Dendritic cell treated with granulocyte-macrophage colony-stimulating factor and Interleukin-4, amounts not matched to agents 40 ng/mL and 50 ng/mL, for 4 days (primary cell): ENCODE results near the gene EPB41L4B.

Source experiments
- H3K27ac Mint-ChIP-seq: one replicate; pipeline ENCODE4 v1.8.0; 2022; ENCODE audit warnings: mild to moderate bottlenecking, mixed read lengths
- H3K27me3 Mint-ChIP-seq: one replicate; pipeline ENCODE4 v1.8.0; 2022; ENCODE audit warnings: mild to moderate bottlenecking, mixed read lengths
- H3K36me3 Mint-ChIP-seq: one replicate; pipeline ENCODE4 v1.8.0; 2022; ENCODE audit warnings: low read depth, mixed read lengths
- H3K4me1 Mint-ChIP-seq: one replicate; pipeline ENCODE4 v1.8.0; 2022; ENCODE audit warnings: low read depth, mixed read lengths
- H3K4me3 Mint-ChIP-seq: one replicate; pipeline ENCODE4 v1.8.0; 2022; ENCODE audit warnings: mild to moderate bottlenecking, moderate library complexity, mixed read lengths
- H3K9me3 Mint-ChIP-seq: one replicate; pipeline ENCODE4 v1.8.0; 2022; ENCODE audit warnings: mixed read lengths
- intact Hi-C: fragments of 100-400 bp; cut with micrococcal nuclease; formaldehyde crosslinking; loops from one replicate; pipeline ENCODE4 v1.15.0; 2022

EPB41L4B gene

DNA sequence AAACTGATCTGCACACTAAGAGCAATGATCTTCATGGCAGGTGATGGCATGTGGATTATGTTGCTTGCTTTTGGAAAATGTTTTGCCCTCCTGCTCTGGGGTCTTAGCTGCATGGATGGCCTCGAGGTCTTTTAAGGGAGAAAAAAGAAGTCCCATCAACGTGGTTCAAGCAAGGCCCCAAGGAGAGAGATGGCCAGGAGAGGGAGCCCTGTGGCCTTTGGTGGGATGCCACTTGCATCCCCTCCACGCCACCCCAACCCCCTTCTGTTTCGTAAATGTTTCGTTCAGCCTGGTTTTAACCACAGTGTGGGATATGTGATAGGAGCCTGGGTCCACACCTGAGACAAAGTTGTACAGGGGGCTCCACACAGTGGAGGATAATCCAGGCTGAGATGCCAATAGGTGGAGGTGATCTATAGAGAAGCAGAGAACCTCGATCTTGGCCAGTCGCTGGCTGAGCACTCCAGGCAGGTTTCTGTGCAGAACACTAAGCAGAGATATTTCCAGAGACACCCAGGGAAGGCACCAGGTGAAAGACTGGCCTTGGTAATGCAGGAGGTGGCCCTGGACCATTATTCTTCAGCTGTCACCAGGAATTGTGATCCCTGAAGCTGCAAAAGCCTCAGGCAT lies 128.0 kb downstream of the EPB41L4B start:
- H3K4me3 Mint-ChIP-seq = no peak overlapping the region
- H3K36me3 Mint-ChIP-seq = no peaks in the 10 kb centered on the region
- no peak overlapping the region for H3K27ac Mint-ChIP-seq
- no peaks in the 10 kb centered on the region for H3K9me3 Mint-ChIP-seq
- H3K4me1 Mint-ChIP-seq = no peaks in the 10 kb centered on the region
- intact Hi-C loops = no loop called here
- H3K27me3 Mint-ChIP-seq = peaks cover 20% of the 10 kb centered on the region

DNA sequence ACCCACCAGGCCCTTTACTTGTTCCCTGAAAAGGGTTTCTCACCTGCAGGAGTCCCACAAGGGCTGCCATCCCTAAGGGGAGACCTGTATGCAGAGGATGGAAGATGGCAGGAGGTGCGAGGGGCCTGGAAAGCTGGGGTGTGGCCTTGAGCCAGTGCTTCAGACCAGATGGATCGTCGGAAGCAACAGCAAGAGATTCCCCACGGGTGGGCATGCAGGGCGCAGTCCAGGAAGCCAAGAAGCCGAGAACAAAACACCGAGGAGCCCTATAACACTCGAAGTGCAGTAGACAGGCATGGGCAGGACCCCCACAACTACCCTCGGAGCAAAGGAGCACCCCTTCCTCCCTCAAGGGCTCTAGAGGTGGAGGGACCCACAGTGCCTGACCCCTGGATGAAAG lies 129.1 kb downstream of the EPB41L4B start:
- Mint-ChIP-seq H3K36me3 (no peaks in the 10 kb centered on the region), H3K27ac (no peak overlapping the region), H3K4me3 (no peak overlapping the region), H3K9me3 (no peaks in the 10 kb centered on the region), H3K4me1 (no peaks in the 10 kb centered on the region), H3K27me3 (peaks cover 18% of the 10 kb centered on the region)
- intact Hi-C loops = no loop called here

DNA sequence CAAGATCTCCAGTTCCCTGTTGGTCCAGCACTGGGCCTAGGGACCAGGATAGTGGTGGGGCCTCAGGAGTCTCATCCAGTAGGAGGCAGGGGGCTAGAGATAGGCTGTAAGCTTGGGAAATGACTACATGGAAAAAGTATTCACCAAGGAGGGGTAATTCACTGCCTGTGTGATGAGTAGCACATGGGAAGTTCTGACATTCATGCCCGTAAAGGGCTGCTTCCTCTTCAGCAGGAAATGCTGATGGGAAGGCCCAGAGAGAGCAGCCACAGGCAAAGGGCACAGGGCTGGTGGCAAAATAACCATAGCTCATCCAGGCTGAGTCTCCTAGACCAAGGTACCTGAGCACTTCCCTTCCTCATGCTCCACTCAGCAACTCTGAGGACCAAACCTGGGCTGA lies 130.7 kb downstream of the EPB41L4B start:
- Mint-ChIP-seq H3K9me3 (no peaks in the 10 kb centered on the region), H3K27me3 (peaks cover 20% of the 10 kb centered on the region), H3K27ac (no peak overlapping the region), H3K4me1 (peaks cover 6% of the 10 kb centered on the region), H3K36me3 (no peaks in the 10 kb centered on the region), H3K4me3 (no peak overlapping the region)
- intact Hi-C loops = no loop called here

DNA sequence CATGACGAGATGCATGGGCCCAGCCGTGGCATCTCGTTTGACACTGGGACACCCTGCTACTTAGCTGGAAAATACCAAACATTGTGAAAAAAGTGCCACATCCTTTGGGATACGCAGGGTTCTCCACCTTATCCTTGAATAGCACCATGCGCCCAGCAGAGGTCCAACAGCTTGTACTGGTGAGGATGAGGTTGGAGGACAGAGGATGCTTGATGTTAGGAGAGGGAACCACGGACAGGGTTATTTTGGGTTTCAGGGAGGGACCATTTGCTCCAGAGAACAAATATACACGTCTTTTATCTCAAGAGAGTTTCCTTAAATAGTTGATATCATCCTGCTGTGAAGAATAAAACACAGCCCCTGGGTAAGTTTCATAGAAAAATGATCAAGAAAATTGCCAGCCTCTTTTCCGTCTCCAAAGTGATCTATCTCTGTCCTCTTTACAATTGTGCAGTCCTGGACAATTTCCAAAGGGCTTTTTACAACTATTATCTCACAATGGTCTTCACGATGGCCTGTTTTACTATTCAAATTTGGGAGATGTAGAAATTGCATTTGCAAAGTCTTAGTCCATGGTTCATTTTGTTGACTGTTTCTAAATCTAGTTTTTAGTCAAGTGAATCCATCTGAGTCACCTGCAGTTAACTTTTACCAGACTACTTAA lies 133.9 kb downstream of the EPB41L4B start:
- H3K36me3 Mint-ChIP-seq = no peaks in the 10 kb centered on the region
- no peaks in the 10 kb centered on the region for H3K9me3 Mint-ChIP-seq
- peaks cover 15% of the 10 kb centered on the region for H3K27me3 Mint-ChIP-seq
- intact Hi-C loops = no loop called here
- no peak overlapping the region for H3K4me3 Mint-ChIP-seq
- peaks cover 6% of the 10 kb centered on the region for H3K4me1 Mint-ChIP-seq
- H3K27ac Mint-ChIP-seq = no peak overlapping the region

DNA sequence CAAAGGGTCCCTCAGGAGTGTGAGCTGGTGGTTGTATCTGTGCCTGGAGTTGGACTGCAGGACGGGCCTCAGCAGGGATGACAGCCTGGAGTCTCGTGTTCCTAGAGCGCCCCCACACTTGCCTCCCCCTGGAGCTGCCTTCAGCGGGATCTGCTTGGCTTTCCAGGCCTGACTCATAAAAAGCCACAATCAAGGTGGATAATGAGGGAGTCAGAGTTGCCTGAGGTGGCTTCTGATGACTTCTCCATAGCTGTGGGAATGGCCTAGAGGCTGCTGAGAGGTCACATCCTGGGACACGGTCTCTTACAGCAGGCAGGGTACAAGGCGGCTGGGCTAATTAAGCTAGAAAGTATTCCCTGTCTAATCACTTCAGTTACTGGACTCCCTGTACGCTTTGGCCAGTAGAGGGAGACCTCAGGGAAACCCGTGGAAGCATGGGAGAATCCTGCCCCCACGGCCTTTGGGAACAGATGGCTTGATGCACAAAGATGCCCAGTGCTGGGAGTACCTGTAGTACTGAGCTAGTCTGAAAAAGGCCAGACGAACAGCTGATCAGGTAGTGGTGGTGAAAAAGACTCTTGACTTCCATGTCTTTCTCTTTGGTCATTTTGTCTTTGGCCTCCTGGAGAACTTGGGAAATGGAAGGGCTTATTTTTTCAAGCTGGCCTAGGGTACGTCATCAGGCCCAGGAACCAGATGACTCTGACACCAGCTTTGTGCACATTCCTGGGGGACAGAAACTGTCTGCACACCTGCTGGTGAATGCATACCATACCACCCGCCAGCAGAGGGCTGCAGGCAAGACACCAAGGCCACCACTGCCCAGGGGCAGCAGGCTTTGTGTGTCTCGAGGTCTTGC lies 137.7 kb downstream of the EPB41L4B start:
- Mint-ChIP-seq H3K4me1 (peaks cover 6% of the 10 kb centered on the region), H3K27ac (no peak overlapping the region), H3K36me3 (no peaks in the 10 kb centered on the region), H3K4me3 (no peak overlapping the region), H3K27me3 (peaks cover 23% of the 10 kb centered on the region), H3K9me3 (no peaks in the 10 kb centered on the region)
- intact Hi-C loops = no loop called here

DNA sequence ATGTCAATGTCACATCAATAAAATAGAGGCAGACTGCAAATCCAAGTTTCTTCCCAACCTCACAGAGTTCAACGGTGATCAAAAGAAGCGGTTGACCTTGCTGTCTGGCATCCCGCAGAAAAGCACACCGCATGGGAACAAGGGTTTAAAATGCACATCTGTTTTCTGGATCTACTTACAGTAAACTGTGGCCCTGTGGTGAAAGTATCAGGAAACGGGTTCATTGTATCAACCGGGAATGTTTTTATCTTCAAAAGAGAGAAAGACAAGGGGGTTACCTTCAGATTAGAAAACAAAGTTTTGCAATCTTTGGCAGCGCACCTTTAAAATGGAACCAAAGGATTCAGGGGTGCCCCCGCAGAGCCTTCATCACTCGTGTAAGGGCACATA lies 138.3 kb downstream of the EPB41L4B start:
- peaks cover 6% of the 10 kb centered on the region for H3K4me1 Mint-ChIP-seq
- H3K27me3 Mint-ChIP-seq = peaks cover 20% of the 10 kb centered on the region
- H3K4me3 Mint-ChIP-seq = no peak overlapping the region
- H3K27ac Mint-ChIP-seq = no peak overlapping the region
- no peaks in the 10 kb centered on the region for H3K36me3 Mint-ChIP-seq
- intact Hi-C loops = no loop called here
- H3K9me3 Mint-ChIP-seq = no peaks in the 10 kb centered on the region

DNA sequence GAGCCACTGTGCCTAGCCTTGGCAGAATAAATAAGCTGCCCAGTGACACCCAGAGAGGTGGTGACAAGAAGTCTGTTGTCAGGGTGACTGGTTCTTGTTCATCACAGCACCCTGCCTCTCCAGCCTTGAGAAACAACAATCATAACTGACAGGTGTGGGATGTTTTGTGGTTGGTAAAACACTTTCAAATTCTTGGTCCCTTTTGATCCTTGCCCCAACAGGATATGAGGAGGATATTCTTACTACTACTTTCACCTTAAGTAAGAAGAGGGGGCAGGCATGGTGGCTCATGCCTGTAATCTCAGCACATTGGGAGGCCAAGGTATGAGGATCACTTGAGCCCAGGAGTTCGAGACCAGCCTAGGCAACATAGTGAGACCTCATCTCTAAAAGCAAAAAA lies 139.6 kb downstream of the EPB41L4B start:
- intact Hi-C loops = no loop called here
- H3K27me3 Mint-ChIP-seq = peaks cover 20% of the 10 kb centered on the region
- no peak overlapping the region for H3K4me3 Mint-ChIP-seq
- no peak overlapping the region for H3K27ac Mint-ChIP-seq
- H3K4me1 Mint-ChIP-seq = peaks cover 6% of the 10 kb centered on the region
- no peaks in the 10 kb centered on the region for H3K36me3 Mint-ChIP-seq
- H3K9me3 Mint-ChIP-seq = no peaks in the 10 kb centered on the region

DNA sequence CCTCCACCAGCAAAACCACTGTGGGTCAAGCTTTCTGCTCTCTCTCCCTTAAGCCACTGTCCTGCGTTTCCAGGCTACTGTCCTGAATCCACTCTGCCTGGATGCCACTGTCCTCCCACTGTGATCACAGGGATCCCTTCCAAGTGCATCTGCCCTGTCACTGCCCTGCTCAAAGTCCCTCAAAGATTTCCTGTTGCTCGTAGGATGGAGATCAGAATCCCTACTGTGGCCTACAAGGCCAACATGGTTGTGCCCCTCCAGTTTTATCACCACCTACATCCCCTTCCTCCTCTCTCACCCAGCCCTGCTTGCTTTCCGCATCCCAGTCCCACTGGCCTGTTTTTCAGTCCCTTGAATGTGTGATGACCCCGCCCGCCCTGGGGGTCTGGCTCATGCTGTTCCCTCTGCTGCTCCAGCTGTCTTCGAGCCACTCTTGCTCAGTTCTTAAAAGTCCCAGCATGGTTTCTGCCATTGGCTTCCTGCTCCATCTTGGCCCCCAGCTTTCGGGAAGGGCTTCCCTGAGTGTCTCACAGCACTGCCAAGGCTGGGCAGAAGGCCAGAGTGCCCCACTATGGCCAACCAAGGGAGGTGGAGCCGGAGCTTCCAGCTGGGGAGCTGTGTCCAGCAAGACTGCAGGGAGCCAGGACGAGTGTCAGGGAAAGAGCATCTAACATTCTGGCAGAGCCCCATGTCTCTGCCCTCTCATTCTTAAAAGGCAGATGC lies 140.9 kb downstream of the EPB41L4B start:
- H3K9me3 Mint-ChIP-seq = no peaks in the 10 kb centered on the region
- no peaks in the 10 kb centered on the region for H3K4me1 Mint-ChIP-seq
- no peak overlapping the region for H3K4me3 Mint-ChIP-seq
- intact Hi-C loops = no loop called here
- peaks cover 18% of the 10 kb centered on the region for H3K27me3 Mint-ChIP-seq
- H3K36me3 Mint-ChIP-seq = no peaks in the 10 kb centered on the region
- no peak overlapping the region for H3K27ac Mint-ChIP-seq

DNA sequence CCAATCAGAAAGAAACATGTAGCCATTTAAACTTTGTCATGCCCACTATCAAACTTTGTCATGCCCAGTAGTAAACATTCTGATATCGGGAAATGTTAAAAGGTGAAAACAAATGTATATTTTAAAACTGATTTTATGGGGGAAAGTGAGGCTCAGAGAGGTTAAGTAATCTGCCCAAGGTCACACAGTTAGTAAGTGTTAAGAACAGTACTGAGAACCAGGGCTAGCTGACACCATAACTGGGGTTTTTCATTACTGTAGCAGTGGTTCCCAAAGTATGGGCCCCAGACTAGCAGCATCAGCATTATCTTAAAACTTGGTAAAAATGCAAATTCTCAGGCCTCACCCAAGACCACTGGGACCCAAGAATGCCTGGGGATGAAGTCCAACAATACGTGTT lies 143.9 kb downstream of the EPB41L4B start:
- Mint-ChIP-seq H3K27ac (no peak overlapping the region), H3K36me3 (no peaks in the 10 kb centered on the region), H3K4me1 (no peaks in the 10 kb centered on the region), H3K27me3 (peaks cover 20% of the 10 kb centered on the region), H3K4me3 (no peak overlapping the region), H3K9me3 (no peaks in the 10 kb centered on the region)
- intact Hi-C loops = no loop called here

DNA sequence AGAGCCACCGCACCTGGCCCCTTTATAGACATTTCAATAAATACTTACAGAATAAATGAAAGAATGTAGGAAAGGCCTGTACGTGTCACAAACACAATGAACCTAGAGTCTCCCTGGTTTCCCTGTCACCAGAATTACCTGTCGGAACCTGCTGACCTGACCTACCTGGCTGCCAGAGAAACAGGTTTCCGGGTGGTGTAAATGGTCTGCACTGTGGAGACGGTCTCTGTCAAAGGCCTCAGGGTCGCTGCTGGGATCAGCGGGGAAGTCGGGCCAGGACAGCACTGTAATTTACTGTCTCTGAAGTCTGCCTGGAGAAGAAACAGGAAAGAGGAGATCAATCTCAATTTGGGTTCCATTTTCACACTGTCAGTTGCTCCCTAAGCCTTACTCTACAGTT lies 144.5 kb downstream of the EPB41L4B start:
- Mint-ChIP-seq H3K4me3 (no peak overlapping the region), H3K4me1 (no peaks in the 10 kb centered on the region), H3K27me3 (peaks cover 25% of the 10 kb centered on the region), H3K9me3 (no peaks in the 10 kb centered on the region), H3K27ac (no peak overlapping the region), H3K36me3 (no peaks in the 10 kb centered on the region)
- intact Hi-C loops = no loop called here

DNA sequence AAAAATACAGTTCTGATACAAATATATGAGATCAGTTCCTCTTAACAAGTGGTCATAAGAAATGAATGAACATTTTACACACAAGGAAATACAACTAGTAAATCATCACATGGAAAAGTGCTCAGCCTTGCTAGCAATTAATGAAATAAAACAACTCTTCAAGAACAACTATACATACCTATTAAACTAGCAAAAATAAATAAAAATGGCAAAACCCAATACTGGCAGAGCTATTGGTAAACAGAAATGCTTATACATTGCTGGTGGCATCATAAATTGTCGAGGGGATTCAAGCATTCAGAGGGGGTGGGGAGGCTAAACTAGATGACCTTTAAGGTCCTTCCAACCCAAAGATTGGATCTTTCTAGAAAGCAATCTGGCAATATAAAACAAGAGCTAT lies 147.9 kb downstream of the EPB41L4B start:
- intact Hi-C loops = no loop called here
- Mint-ChIP-seq H3K9me3 (no peaks in the 10 kb centered on the region), H3K4me1 (no peaks in the 10 kb centered on the region), H3K27me3 (peaks cover 29% of the 10 kb centered on the region), H3K36me3 (no peaks in the 10 kb centered on the region), H3K4me3 (no peak overlapping the region), H3K27ac (no peak overlapping the region)

DNA sequence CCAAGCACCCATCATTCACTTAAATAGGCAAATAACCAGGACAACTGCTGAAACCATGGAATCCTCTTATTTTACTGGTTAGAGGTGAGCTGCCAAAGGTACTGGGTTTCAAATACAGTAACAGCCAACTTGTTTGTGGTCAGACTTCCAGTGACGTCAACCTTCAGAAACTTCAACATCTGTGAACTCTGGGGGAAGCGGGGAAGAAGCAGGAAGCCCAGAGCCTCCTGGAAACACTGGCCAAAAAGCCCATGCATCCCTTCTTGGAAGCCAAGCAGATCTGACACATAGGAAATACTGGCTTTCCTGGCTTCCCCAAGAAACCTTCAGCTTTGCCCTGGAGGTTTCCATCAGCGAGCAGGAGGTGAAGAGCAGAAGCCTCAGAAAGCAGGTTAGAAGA lies 148.9 kb downstream of the EPB41L4B start:
- H3K36me3 Mint-ChIP-seq = no peaks in the 10 kb centered on the region
- H3K4me1 Mint-ChIP-seq = peaks cover 5% of the 10 kb centered on the region
- H3K27me3 Mint-ChIP-seq = peaks cover 37% of the 10 kb centered on the region
- no peak overlapping the region for H3K4me3 Mint-ChIP-seq
- intact Hi-C loops = no loop called here
- no peak overlapping the region for H3K27ac Mint-ChIP-seq
- no peaks in the 10 kb centered on the region for H3K9me3 Mint-ChIP-seq

DNA sequence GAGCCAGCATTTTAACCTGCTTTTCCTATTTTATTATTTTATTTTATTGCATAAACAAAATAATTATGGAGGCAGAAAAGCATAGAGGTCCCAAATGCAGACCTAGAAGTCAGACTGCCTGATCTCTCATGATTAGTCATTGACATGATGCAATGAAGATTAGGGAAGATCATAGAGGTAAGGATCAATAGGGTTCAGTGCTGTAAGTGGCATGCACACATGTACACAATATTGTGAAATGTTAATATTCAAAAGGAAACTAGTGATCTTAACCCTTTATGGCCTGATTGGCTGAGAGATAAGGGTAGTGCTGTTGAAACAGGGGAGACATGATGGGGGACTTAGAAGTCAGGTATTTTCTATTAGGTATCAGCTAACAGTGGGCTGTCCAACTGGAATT lies 152.7 kb downstream of the EPB41L4B start:
- Mint-ChIP-seq H3K4me3 (no peak overlapping the region), H3K9me3 (no peaks in the 10 kb centered on the region), H3K36me3 (no peaks in the 10 kb centered on the region)

DNA sequence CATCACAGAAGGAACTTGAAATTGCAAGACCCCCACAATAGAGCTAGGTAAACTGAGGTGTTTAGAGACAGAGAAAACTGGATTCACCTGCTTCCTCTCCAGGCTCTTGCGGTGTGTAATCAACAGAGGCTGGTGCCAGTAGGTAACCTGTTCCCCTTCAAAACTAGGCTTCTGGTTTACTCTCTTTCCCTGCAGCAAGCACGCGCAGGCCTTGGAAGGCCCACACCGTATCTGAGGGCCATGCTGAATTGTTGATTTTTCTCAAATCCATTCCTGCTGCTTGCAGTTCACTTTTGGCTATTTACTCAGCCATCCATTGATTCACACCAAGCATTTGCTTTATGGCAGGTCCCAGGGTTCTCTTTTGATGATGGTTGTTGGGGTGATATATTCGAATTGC lies 153.1 kb downstream of the EPB41L4B start:
- H3K27ac Mint-ChIP-seq = no peak overlapping the region
- H3K36me3 Mint-ChIP-seq = no peaks in the 10 kb centered on the region
- peaks cover 11% of the 10 kb centered on the region for H3K4me1 Mint-ChIP-seq
- peaks cover 62% of the 10 kb centered on the region for H3K27me3 Mint-ChIP-seq
- H3K4me3 Mint-ChIP-seq = no peak overlapping the region
- intact Hi-C loops = loop anchor here (10.0 kb wide), 1 partner anchor 63 kb away; no protein-coding TSS in a partner anchor
- no peaks in the 10 kb centered on the region for H3K9me3 Mint-ChIP-seq

More for the DNA sequence above, 152.7 kb downstream of the EPB41L4B start:
- Mint-ChIP-seq H3K27ac (no peak overlapping the region), H3K4me1 (peaks cover 11% of the 10 kb centered on the region), H3K27me3 (peaks cover 61% of the 10 kb centered on the region)
- intact Hi-C loops = loop anchor here (10.0 kb wide), 1 partner anchor 63 kb away; no protein-coding TSS in a partner anchor
